GM10248 (cell line): Measurements from ENCODE around the gene IER5L.

Experiments
- CTCF ChIA-PET: fragments of 300-600 bp; sonication (Branson Sonifier 250); formaldehyde crosslinking; extraction: SDS; loops from one replicate; lab custom pipeline; 2021; ENCODE audit warnings: antibody characterized with exemption; lab: Yijun Ruan, JAX
- POLR2A ChIA-PET: fragments of 350-650 bp; sonication (Branson Sonifier 250); formaldehyde crosslinking; extraction: SDS; loops from one replicate; lab custom pipeline; 2020; ENCODE audit warnings: antibody characterized with exemption; lab: Yijun Ruan, JAX
- DNase-seq: peaks from one replicate; pipeline ENCODE4 v3.0.0; 2012; ENCODE audit errors: extremely low spot score
- TF ChIP-seq, protein P1 (sequence below): IDR thresholded peaks from 2 replicates; pipeline ENCODE4 v1.5.1; 2012; ENCODE audit warnings: mild to moderate bottlenecking, low read depth; ENCODE audit errors: extremely low read depth, missing control alignments, control extremely low read depth

IER5L gene

GRCh38 chr9:129128689-129129088, 49.4 kb downstream of the IER5L start:
- POLR2A ChIA-PET: no interaction called here

GRCh38 chr9:129126749-129127618, 51.1 kb downstream of the IER5L start:
- no peak for DNase-seq
- POLR2A ChIA-PET: no interaction called here
- CTCF ChIA-PET: interaction anchor here (0.9 to 26.3 kb wide), 6 partner anchors 12 to 611 kb away, joined by 3 to 680 read pairs (median 20); partner anchors contain the start of gene IER5L
- TF ChIP-seq, protein P1, sequence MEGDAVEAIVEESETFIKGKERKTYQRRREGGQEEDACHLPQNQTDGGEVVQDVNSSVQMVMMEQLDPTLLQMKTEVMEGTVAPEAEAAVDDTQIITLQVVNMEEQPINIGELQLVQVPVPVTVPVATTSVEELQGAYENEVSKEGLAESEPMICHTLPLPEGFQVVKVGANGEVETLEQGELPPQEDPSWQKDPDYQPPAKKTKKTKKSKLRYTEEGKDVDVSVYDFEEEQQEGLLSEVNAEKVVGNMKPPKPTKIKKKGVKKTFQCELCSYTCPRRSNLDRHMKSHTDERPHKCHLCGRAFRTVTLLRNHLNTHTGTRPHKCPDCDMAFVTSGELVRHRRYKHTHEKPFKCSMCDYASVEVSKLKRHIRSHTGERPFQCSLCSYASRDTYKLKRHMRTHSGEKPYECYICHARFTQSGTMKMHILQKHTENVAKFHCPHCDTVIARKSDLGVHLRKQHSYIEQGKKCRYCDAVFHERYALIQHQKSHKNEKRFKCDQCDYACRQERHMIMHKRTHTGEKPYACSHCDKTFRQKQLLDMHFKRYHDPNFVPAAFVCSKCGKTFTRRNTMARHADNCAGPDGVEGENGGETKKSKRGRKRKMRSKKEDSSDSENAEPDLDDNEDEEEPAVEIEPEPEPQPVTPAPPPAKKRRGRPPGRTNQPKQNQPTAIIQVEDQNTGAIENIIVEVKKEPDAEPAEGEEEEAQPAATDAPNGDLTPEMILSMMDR: no peak

More at GRCh38 chr9:129128689-129129088, 49.4 kb downstream of the IER5L start:
- CTCF ChIA-PET: interaction anchor here (0.6 to 26.3 kb wide), 5 partner anchors 10 to 496 kb away, joined by 3 to 680 read pairs (median 38); partner anchors contain the start of genes C9orf50, IER5L, NTMT1 and PTPA
- no peak for DNase-seq
- TF ChIP-seq, protein P1: no peak
